HepG2 (cell line): ENCODE measurements around the gene TMEM258. TPM values are rescaled to one million over a fixed set of nuclear protein-coding genes. Genes with fewer than 3 reads are reported as not detected.

Source experiments
- FOXC1 ChIP-seq: sonication (generic); formaldehyde crosslinking; IDR thresholded peaks from 2 replicates; pipeline ENCODE4 v1.8.0; 2022; ENCODE audit warnings: mild to moderate bottlenecking, missing genetic modification reagents, borderline replicate concordance
- MAF1 ChIP-seq: sonication (generic); formaldehyde crosslinking; IDR thresholded peaks from 2 replicates; pipeline ENCODE4 v1.5.0; 2020; ENCODE audit warnings: missing genetic modification reagents, borderline replicate concordance
- MYNN ChIP-seq: sonication (generic); formaldehyde crosslinking; IDR thresholded peaks from 2 replicates; pipeline ENCODE4 v1.4.0; 2020; ENCODE audit warnings: mild to moderate bottlenecking, low read depth, missing genetic modification reagents
- TCF7 ChIP-seq: sonication (generic); IDR thresholded peaks from 2 replicates; pipeline ENCODE4 v1.6.1; 2016; ENCODE audit warnings: antibody characterized with exemption, low read depth
- ZNF253 ChIP-seq: sonication (generic); formaldehyde crosslinking; IDR thresholded peaks from 2 replicates; pipeline ENCODE4 v1.8.0; 2022; ENCODE audit warnings: mild to moderate bottlenecking, missing genetic modification reagents, borderline replicate concordance
- ZNF883 ChIP-seq: sonication (generic); formaldehyde crosslinking; IDR thresholded peaks from 2 replicates; pipeline ENCODE4 v1.5.1; 2020; ENCODE audit warnings: mild to moderate bottlenecking, missing genetic modification reagents; ENCODE audit errors: not compliant biosample characterization
- polyA plus RNA-seq, 8 experiments: library from polyadenylated mRNA; depleted of rRNA in 3 of 8; stranded (reverse) in 7 of 8; unstranded in 1 of 8; fragments of >200 nt; fragmentation: Illumina TruSeq in 4 of 8; extraction: Trizol in 4 of 8; gene quantifications; 2 replicates each; pipeline versions ENCODE4 v1.2.1 to v1.2.3, GENCODE V29; 2011 to 2016; ENCODE audit warnings: low read depth in 4 of 8, missing spikeins in 1 of 8, mixed read lengths in 1 of 8; ENCODE audit not compliant: insufficient read depth in 1 of 8
- total RNA-seq, 5 experiments: library from RNA; depleted of rRNA; stranded (reverse); fragments of >200 nt; fragmentation: Illumina TruSeq; extraction: Trizol; gene quantifications; 2 replicates each; pipeline ENCODE4 v1.2.3, GENCODE V29; 2016; ENCODE audit warnings: low read depth in 1 of 5
- TF ChIP-seq, protein P1 (sequence below): sonication (generic); formaldehyde crosslinking; IDR thresholded peaks from 2 replicates; pipeline ENCODE4 v1.4.0; 2020; ENCODE audit warnings: missing genetic modification reagents
- TF ChIP-seq, protein P2 (sequence below): IDR thresholded peaks from 2 replicates; pipeline ENCODE4 v1.6.1; 2018; ENCODE audit warnings: missing genetic modification reagents
- TF ChIP-seq, protein P3 (sequence below): sonication (generic); formaldehyde crosslinking; IDR thresholded peaks from 2 replicates; pipeline ENCODE4 v1.5.0; 2020; ENCODE audit warnings: missing genetic modification reagents

TMEM258 gene
- total and polyA plus RNA-seq, 2 of the 13 experiments (the other 11 are each of a cell fraction or from before 2014, with no cell fraction given) = 175 to 424 TPM

DNA sequence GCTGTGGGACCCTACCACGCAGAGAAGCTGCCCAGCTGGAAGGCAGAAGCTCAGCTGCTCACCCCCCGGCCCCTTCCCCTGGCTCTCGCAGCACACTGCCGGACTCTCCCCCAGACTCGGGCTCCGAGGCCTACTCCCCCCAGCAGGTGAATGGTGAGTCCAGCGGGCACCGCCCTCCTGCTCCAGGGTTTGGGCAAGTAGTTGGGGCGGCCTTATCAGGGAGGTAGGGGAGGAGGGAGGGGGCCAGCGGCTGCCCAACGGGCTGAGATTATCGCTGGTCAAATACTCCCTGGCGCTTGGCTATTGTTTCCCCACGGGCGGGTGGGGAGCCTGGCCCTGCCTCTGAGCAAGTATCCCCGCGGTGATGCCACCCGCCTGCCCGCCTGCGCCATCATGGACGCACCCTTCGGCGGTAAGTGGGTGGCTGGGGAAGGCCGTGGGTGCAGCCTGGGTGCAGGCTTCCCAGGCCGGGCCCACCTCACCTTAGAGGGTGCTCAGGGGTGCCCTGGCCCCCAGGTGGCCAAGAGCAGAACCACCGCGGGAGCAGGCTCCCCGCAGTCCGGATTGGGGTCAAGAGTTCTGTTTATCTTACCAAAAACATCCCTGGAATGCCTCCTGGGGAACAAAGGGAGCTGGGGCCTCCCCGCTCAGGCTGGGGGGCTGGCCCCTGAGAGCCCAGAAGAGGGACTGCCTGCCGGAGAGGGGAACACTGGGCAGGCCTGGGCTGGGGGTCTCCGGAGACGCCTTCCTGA lies 23.1 kb downstream of the TMEM258 start (continued):
- TF ChIP-seq, protein P1, sequence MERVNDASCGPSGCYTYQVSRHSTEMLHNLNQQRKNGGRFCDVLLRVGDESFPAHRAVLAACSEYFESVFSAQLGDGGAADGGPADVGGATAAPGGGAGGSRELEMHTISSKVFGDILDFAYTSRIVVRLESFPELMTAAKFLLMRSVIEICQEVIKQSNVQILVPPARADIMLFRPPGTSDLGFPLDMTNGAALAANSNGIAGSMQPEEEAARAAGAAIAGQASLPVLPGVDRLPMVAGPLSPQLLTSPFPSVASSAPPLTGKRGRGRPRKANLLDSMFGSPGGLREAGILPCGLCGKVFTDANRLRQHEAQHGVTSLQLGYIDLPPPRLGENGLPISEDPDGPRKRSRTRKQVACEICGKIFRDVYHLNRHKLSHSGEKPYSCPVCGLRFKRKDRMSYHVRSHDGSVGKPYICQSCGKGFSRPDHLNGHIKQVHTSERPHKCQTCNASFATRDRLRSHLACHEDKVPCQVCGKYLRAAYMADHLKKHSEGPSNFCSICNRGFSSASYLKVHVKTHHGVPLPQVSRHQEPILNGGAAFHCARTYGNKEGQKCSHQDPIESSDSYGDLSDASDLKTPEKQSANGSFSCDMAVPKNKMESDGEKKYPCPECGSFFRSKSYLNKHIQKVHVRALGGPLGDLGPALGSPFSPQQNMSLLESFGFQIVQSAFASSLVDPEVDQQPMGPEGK (CRISPR knock-in tag) = peak; percentile 99
- no peak for TF ChIP-seq MAF1 (CRISPR knock-in tag)
- TF ChIP-seq, protein P2, sequence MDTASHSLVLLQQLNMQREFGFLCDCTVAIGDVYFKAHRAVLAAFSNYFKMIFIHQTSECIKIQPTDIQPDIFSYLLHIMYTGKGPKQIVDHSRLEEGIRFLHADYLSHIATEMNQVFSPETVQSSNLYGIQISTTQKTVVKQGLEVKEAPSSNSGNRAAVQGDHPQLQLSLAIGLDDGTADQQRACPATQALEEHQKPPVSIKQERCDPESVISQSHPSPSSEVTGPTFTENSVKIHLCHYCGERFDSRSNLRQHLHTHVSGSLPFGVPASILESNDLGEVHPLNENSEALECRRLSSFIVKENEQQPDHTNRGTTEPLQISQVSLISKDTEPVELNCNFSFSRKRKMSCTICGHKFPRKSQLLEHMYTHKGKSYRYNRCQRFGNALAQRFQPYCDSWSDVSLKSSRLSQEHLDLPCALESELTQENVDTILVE (CRISPR knock-in tag) = 0 out of 2 replicates have a peak, but pooled peaks have one; percentile 28
- TF ChIP-seq MYNN (CRISPR knock-in tag) = 0 out of 2 replicates have a peak, but pooled peaks have one; percentile 34
- peak; percentile 38 for TF ChIP-seq ZNF883 (CRISPR knock-in tag)
- TF ChIP-seq TCF7 = peak; percentile 66
- TF ChIP-seq, protein P3, sequence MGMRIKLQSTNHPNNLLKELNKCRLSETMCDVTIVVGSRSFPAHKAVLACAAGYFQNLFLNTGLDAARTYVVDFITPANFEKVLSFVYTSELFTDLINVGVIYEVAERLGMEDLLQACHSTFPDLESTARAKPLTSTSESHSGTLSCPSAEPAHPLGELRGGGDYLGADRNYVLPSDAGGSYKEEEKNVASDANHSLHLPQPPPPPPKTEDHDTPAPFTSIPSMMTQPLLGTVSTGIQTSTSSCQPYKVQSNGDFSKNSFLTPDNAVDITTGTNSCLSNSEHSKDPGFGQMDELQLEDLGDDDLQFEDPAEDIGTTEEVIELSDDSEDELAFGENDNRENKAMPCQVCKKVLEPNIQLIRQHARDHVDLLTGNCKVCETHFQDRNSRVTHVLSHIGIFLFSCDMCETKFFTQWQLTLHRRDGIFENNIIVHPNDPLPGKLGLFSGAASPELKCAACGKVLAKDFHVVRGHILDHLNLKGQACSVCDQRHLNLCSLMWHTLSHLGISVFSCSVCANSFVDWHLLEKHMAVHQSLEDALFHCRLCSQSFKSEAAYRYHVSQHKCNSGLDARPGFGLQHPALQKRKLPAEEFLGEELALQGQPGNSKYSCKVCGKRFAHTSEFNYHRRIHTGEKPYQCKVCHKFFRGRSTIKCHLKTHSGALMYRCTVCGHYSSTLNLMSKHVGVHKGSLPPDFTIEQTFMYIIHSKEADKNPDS (CRISPR knock-in tag) = 0 out of 2 replicates have a peak, but pooled peaks have one; percentile 56
- TF ChIP-seq FOXC1 (CRISPR knock-in tag) = 0 out of 2 replicates have a peak, but pooled peaks have one; percentile 41
- TF ChIP-seq ZNF253 (CRISPR knock-in tag) = no peak
